ENCODE results near the gene VPS33A. TPM values are rescaled to one million over a fixed set of nuclear protein-coding genes. Genes with fewer than 3 reads are reported as not detected.

The VPS33A gene
- total RNA-seq, 1 experiment from 2014 or later: 35.2 TPM

GRCh38 chr12:122303068-122303467, 36.8 kb upstream of the VPS33A start:
- no peak for TF ChIP-seq POLR2AphosphoS5 (IDR thresholded peaks at IDR 0.05; ENCODE audit: low read depth, low read length)
- no peak for TF ChIP-seq CTCF (IDR thresholded peaks at IDR 0.05)
- TF ChIP-seq TCF7L2 (IDR thresholded peaks at IDR 0.05; ENCODE audit: low read depth, low read length): no peak
- TF ChIP-seq SIN3A (IDR thresholded peaks at IDR 0.05; ENCODE audit: borderline replicate concordance, insufficient read depth, low read depth, low read length): no peak
- no peak for TF ChIP-seq REST (IDR thresholded peaks at IDR 0.05; ENCODE audit: insufficient read depth in 1 of 2, low read depth in 2 of 2, low read length in 1 of 2)
- CTCF ChIA-PET: no interaction called here
- intact Hi-C loops (cut with micrococcal nuclease; ENCODE audit: unreplicated experiment): no loop called here
- no peak for DNase-seq (ENCODE audit: low read depth, low spot score)
- no peak overlapping the region for H3K27ac ChIP-seq (ENCODE audit: low read length)
- no peak overlapping the region for H3K4me3 ChIP-seq (ENCODE audit: low read depth in 2 of 2, low read length in 2 of 2)
- BruUV-seq (replicated peaks): no TSS peak
- in situ Hi-C loops (cut with HindIII; ENCODE audit: low pct_unique_long_range_greater_than_20kb, low sequenced_read_pairs): no loop called here
- no peaks in the 10 kb centered on the region for H3K9me3 ChIP-seq (ENCODE audit: control insufficient read depth, insufficient read depth, low read depth, low read length)
- ATAC-seq: no peak
- no peaks in the 10 kb centered on the region for H3K27me3 ChIP-seq (ENCODE audit: control insufficient read depth, insufficient read depth, low read length)
- peaks cover 4% of the 10 kb centered on the region for H3K36me3 ChIP-seq (ENCODE audit: control insufficient read depth, insufficient read depth, low read length)
- POLR2A ChIA-PET: no interaction called here
- no peaks in the 10 kb centered on the region for H3K4me1 ChIP-seq (ENCODE audit: control insufficient read depth, insufficient read depth, low read length)

- no TSS peak for BruUV-seq (replicated peaks)
Observed at GRCh38 chr12:122298071-122298748, 31.9 kb upstream of the VPS33A start.

More at GRCh38 chr12:122298071-122298748, 31.9 kb upstream of the VPS33A start:
- H3K9me3 ChIP-seq (ENCODE audit: control insufficient read depth, insufficient read depth, low read depth, low read length): no peaks in the 10 kb centered on the region
- ATAC-seq (no peak), DNase-seq (ENCODE audit: low read depth, low spot score) (no peak)
- ChIA-PET CTCF (no interaction called here), POLR2A (no interaction called here)
- H3K36me3 ChIP-seq (ENCODE audit: control insufficient read depth, insufficient read depth, low read length): no peaks in the 10 kb centered on the region
- no peaks in the 10 kb centered on the region for H3K27me3 ChIP-seq (ENCODE audit: control insufficient read depth, insufficient read depth, low read length)
- in situ Hi-C loops (cut with HindIII; ENCODE audit: low pct_unique_long_range_greater_than_20kb, low sequenced_read_pairs): no loop called here
- TF ChIP-seq REST (IDR thresholded peaks at IDR 0.05; ENCODE audit: insufficient read depth in 1 of 2, low read depth in 2 of 2, low read length in 1 of 2): no peak
- TF ChIP-seq POLR2AphosphoS5 (IDR thresholded peaks at IDR 0.05; ENCODE audit: low read depth, low read length): no peak
- no peak for TF ChIP-seq SIN3A (IDR thresholded peaks at IDR 0.05; ENCODE audit: borderline replicate concordance, insufficient read depth, low read depth, low read length)
- no peak for TF ChIP-seq CTCF (IDR thresholded peaks at IDR 0.05)
- TF ChIP-seq TCF7L2 (IDR thresholded peaks at IDR 0.05; ENCODE audit: low read depth, low read length): no peak
- intact Hi-C loops (cut with micrococcal nuclease; ENCODE audit: unreplicated experiment): no loop called here
- H3K4me1 ChIP-seq (ENCODE audit: control insufficient read depth, insufficient read depth, low read length): no peaks in the 10 kb centered on the region
- H3K27ac ChIP-seq (ENCODE audit: low read length): no peak overlapping the region
- no peak overlapping the region for H3K4me3 ChIP-seq (ENCODE audit: low read depth in 2 of 2, low read length in 2 of 2)

All from Panc1 (cell line).